H9 (cell line): ENCODE data around the gene SH3PXD2B. TPM values are rescaled to one million over a fixed set of nuclear protein-coding genes. Genes with fewer than 3 reads are reported as not detected.

ENCODE experiments used
- DNase-seq: peaks from one replicate; pipeline ENCODE4 v3.0.0-alpha.2; 2017
- H2AFZ ChIP-seq: one replicate; pipeline ENCODE4 v1.6.1; 2013; ENCODE audit warnings: mild to moderate bottlenecking, low read length, control low read depth, moderate library complexity
- H2AK5ac ChIP-seq: 2 replicates; pipeline ENCODE4 v1.6.1; 2013; ENCODE audit warnings: low read length, control low read depth, mixed read lengths; ENCODE audit not compliant: insufficient read length
- H2BK120ac ChIP-seq: one replicate; pipeline ENCODE4 v1.6.1; 2013; ENCODE audit warnings: low read depth, mild to moderate bottlenecking, low read length, control low read depth, inconsistent platforms; ENCODE audit not compliant: poor library complexity, severe bottlenecking
- H2BK12ac ChIP-seq: 2 replicates; pipeline ENCODE4 v1.6.1; 2013; ENCODE audit warnings: low read length, control low read depth, mixed read lengths, low read depth; ENCODE audit not compliant: insufficient read length
- H2BK15ac ChIP-seq: 2 replicates; pipeline ENCODE4 v1.6.1; 2013; ENCODE audit warnings: low read depth, low read length, control low read depth
- H2BK20ac ChIP-seq: one replicate; pipeline ENCODE4 v1.6.1; 2013; ENCODE audit warnings: low read depth, mild to moderate bottlenecking, low read length, control low read depth, inconsistent platforms; ENCODE audit not compliant: poor library complexity, severe bottlenecking
- H2BK5ac ChIP-seq: 2 replicates; pipeline ENCODE4 v1.6.1; 2013; ENCODE audit warnings: low read length, control low read depth, mixed read lengths; ENCODE audit not compliant: insufficient read length
- H3K14ac ChIP-seq: 2 replicates; pipeline ENCODE4 v1.6.1; 2013; ENCODE audit warnings: low read length, control low read depth; ENCODE audit not compliant: insufficient read depth
- H3K18ac ChIP-seq: 2 replicates; pipeline ENCODE4 v1.6.1; 2013; ENCODE audit warnings: low read depth, mild to moderate bottlenecking, mixed read lengths, low read length, control low read depth; ENCODE audit not compliant: insufficient read length
- H3K23ac ChIP-seq: 2 replicates; pipeline ENCODE4 v1.6.1; 2013; ENCODE audit warnings: low read length, control low read depth, mixed read lengths, low read depth; ENCODE audit not compliant: insufficient read length
- H3K23me2 ChIP-seq: 2 replicates; pipeline ENCODE4 v1.6.1; 2013; ENCODE audit warnings: low read depth, mild to moderate bottlenecking, mixed read lengths, low read length, control low read depth; ENCODE audit not compliant: insufficient read length, poor library complexity, severe bottlenecking
- H3K27ac ChIP-seq: 2 replicates; pipeline ENCODE4 v1.5.1; 2013; ENCODE audit warnings: low read length, control low read depth, mixed read lengths, low read depth; ENCODE audit not compliant: insufficient read length
- H3K27me3 ChIP-seq: 2 replicates; pipeline ENCODE4 v1.6.1; 2013; ENCODE audit warnings: low read length, control low read depth, inconsistent platforms; ENCODE audit not compliant: insufficient read depth
- H3K4ac ChIP-seq: 2 replicates; pipeline ENCODE4 v1.6.1; 2013; ENCODE audit warnings: low read depth, mild to moderate bottlenecking, control low read depth, inconsistent platforms, low read length, moderate library complexity
- H3K4me1 ChIP-seq: 2 replicates; pipeline ENCODE4 v1.6.1; 2013; ENCODE audit warnings: low read length, control low read depth, inconsistent platforms; ENCODE audit not compliant: insufficient read depth
- H3K4me2 ChIP-seq: 2 replicates; pipeline ENCODE4 v1.6.1; 2013; ENCODE audit warnings: low read length, control low read depth, mixed read lengths; ENCODE audit not compliant: insufficient read length, insufficient read depth
- H3K56ac ChIP-seq: 2 replicates; pipeline ENCODE4 v1.6.1; 2013; ENCODE audit warnings: low read depth, mild to moderate bottlenecking, mixed read lengths, low read length, control low read depth; ENCODE audit not compliant: insufficient read length
- H3K79me1 ChIP-seq: 2 replicates; pipeline ENCODE4 v1.6.1; 2013; ENCODE audit warnings: low read depth, mild to moderate bottlenecking, moderate library complexity, low read length, control low read depth, inconsistent platforms; ENCODE audit not compliant: insufficient read depth, poor library complexity, severe bottlenecking
- H3K79me2 ChIP-seq: 2 replicates; pipeline ENCODE4 v1.6.1; 2013; ENCODE audit warnings: low read length, control low read depth, inconsistent platforms; ENCODE audit not compliant: insufficient read depth
- H3K9ac ChIP-seq: 2 replicates; pipeline ENCODE4 v1.6.1; 2013; ENCODE audit warnings: low read length, control low read depth, mixed read lengths; ENCODE audit not compliant: insufficient read length; ENCODE audit errors: extremely low read depth
- H3K9me3 ChIP-seq: one replicate; pipeline ENCODE4 v1.6.1; 2013; ENCODE audit warnings: low read depth, low read length, inconsistent platforms; ENCODE audit not compliant: control insufficient read depth
- H3T11ph ChIP-seq: one replicate; pipeline ENCODE4 v1.6.1; 2013; ENCODE audit warnings: mild to moderate bottlenecking, low read length, control low read depth, inconsistent platforms
- H4K20me1 ChIP-seq: one replicate; pipeline ENCODE4 v1.6.1; 2013; ENCODE audit not compliant: control insufficient read depth, insufficient read length, insufficient read depth
- H4K5ac ChIP-seq: 2 replicates; pipeline ENCODE4 v1.6.1; 2013; ENCODE audit warnings: low read depth, mild to moderate bottlenecking, mixed read lengths, low read length, control low read depth; ENCODE audit not compliant: insufficient read length
- H4K8ac ChIP-seq: replicated peaks from 2 replicates; pipeline ENCODE4 v1.6.1; 2013; ENCODE audit warnings: low read length, control low read depth, mixed read lengths, low read depth; ENCODE audit not compliant: insufficient read length
- H4K91ac ChIP-seq: 2 replicates; pipeline ENCODE4 v1.6.1; 2013; ENCODE audit warnings: low read depth, mild to moderate bottlenecking, moderate library complexity, mixed read lengths, low read length, control low read depth; ENCODE audit not compliant: insufficient read length
- H3K27ac Mint-ChIP-seq, 3 experiments: 2 replicates in 2 of 3; 3 replicates in 1 of 3; pipeline ENCODE4 v1.8.0; 2020 to 2021; ENCODE audit warnings: mixed read lengths in 3 of 3, mild to moderate bottlenecking in 1 of 3, moderate library complexity in 1 of 3
- H3K27me3 Mint-ChIP-seq: 2 replicates; pipeline ENCODE4 v1.8.0; 2021; ENCODE audit warnings: low read depth, mild to moderate bottlenecking, moderate library complexity, mixed read lengths
- H3K36me3 Mint-ChIP-seq, 3 experiments: 2 replicates in 2 of 3; 3 replicates in 1 of 3; pipeline ENCODE4 v1.8.0; 2020 to 2021; ENCODE audit warnings: low read depth in 3 of 3, mixed read lengths in 3 of 3; ENCODE audit not compliant: insufficient read depth in 1 of 3
- H3K4me1 Mint-ChIP-seq, 2 experiments: 2 replicates each; pipeline ENCODE4 v1.8.0; 2020; ENCODE audit warnings: mixed read lengths in 2 of 2
- H3K4me3 Mint-ChIP-seq, 2 experiments: 2 replicates in 1 of 2; 3 replicates in 1 of 2; pipeline ENCODE4 v1.8.0; 2020 to 2021; ENCODE audit warnings: mild to moderate bottlenecking in 2 of 2, mixed read lengths in 2 of 2, moderate library complexity in 1 of 2
- H3K9me3 Mint-ChIP-seq, 2 experiments: 2 replicates in 1 of 2; 3 replicates in 1 of 2; pipeline ENCODE4 v1.8.0; 2020; ENCODE audit warnings: mild to moderate bottlenecking in 2 of 2, mixed read lengths in 2 of 2, moderate library complexity in 1 of 2
- WGBS: extraction: QIAGEN DNeasy Blood & Tissue Kit; methylation state at CpG from one replicate; pipeline ENCODE4 v1.1.7; 2013; ENCODE audit warnings: missing lambda C conversion rate, low lambda C conversion rate, mixed read lengths; ENCODE audit not compliant: insufficient read length; ENCODE audit errors: extremely low coverage; 5-methylcytosine and 5-hydroxymethylcytosine counted together
- total RNA-seq: library from RNA; stranded (reverse); gene quantifications from 2 replicates; pipeline ENCODE4 v1.2.1, GENCODE V29; 2021
- TF ChIP-seq, protein P1 (sequence below): fragments of 200-600 bp; sonication (generic); conservative IDR thresholded peaks from 3 replicates; pipeline ENCODE4 v1.8.0; 2021; ENCODE audit warnings: antibody characterized with exemption, mild to moderate bottlenecking

The SH3PXD2B gene
- total RNA-seq, 1 experiment from 2014 or later = 49.0 TPM

DNA sequence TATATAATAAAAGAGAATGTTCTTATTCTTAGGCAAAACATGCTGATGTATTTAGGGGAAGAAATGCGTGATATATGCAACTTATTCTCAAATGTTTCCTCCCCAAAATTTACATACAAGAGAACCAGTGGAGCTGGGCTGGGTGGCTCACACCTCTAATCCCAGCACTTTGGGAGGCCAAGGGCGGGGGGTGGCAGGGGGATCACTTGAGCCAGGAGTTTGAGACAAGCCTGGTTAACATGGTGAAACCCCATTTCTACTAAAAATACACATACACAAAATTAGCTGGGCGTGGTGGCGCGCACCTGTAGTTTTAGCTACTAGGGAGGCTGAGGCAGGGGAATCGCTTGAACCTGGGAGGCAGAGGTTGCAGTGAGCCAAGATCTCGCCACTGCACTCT, 143.3 kb downstream of the SH3PXD2B start:
- Histone ChIP-seq H3K79me1 (no peaks in the 10 kb centered on the region), H2BK12ac (no peak overlapping the region), H3K27ac (no peak overlapping the region), H3K4me1 (no peaks in the 10 kb centered on the region), H2BK120ac (no peak overlapping the region), H2AFZ (no peak overlapping the region), H3K23ac (no peak overlapping the region), H4K91ac (no peak overlapping the region), H3K56ac (no peak overlapping the region), H2BK20ac (no peak overlapping the region), H3K4ac (no peak overlapping the region), H2AK5ac (no peak overlapping the region), H4K20me1 (no peaks in the 10 kb centered on the region), H3K9me3 (no peaks in the 10 kb centered on the region), H4K8ac (no peak overlapping the region), H3K14ac (no peak overlapping the region), H3T11ph (no peak overlapping the region), H3K9ac (no peak overlapping the region), H3K18ac (no peak overlapping the region), H4K5ac (no peak overlapping the region), H3K23me2 (no peaks in the 10 kb centered on the region), H2BK5ac (no peak overlapping the region), H3K27me3 (no peaks in the 10 kb centered on the region), H2BK15ac (no peak overlapping the region), H3K4me2 (no peak overlapping the region), H3K79me2 (no peaks in the 10 kb centered on the region)
- TF ChIP-seq, protein P1, sequence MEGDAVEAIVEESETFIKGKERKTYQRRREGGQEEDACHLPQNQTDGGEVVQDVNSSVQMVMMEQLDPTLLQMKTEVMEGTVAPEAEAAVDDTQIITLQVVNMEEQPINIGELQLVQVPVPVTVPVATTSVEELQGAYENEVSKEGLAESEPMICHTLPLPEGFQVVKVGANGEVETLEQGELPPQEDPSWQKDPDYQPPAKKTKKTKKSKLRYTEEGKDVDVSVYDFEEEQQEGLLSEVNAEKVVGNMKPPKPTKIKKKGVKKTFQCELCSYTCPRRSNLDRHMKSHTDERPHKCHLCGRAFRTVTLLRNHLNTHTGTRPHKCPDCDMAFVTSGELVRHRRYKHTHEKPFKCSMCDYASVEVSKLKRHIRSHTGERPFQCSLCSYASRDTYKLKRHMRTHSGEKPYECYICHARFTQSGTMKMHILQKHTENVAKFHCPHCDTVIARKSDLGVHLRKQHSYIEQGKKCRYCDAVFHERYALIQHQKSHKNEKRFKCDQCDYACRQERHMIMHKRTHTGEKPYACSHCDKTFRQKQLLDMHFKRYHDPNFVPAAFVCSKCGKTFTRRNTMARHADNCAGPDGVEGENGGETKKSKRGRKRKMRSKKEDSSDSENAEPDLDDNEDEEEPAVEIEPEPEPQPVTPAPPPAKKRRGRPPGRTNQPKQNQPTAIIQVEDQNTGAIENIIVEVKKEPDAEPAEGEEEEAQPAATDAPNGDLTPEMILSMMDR = no peak
- DNase-seq = no peak
- Mint-ChIP-seq H3K27me3 (peaks cover 6% of the 10 kb centered on the region; the same call in 1 of the 2 replicates), H3K4me1 (peaks cover 0 to 8% of the 10 kb centered on the region in 2 experiments; a peak in 2 of 4 replicates), H3K4me3 (no peak overlapping the region), H3K9me3 (peaks cover 5 to 6% of the 10 kb centered on the region in 2 experiments), H3K36me3 (no peaks in the 10 kb centered on the region), H3K27ac (no peak overlapping the region)
- no CpG with 5 or more reads among the region's 7 CpGs for WGBS
